Measurements from ENCODE around the gene FERMT2.

FERMT2 gene, protein sequence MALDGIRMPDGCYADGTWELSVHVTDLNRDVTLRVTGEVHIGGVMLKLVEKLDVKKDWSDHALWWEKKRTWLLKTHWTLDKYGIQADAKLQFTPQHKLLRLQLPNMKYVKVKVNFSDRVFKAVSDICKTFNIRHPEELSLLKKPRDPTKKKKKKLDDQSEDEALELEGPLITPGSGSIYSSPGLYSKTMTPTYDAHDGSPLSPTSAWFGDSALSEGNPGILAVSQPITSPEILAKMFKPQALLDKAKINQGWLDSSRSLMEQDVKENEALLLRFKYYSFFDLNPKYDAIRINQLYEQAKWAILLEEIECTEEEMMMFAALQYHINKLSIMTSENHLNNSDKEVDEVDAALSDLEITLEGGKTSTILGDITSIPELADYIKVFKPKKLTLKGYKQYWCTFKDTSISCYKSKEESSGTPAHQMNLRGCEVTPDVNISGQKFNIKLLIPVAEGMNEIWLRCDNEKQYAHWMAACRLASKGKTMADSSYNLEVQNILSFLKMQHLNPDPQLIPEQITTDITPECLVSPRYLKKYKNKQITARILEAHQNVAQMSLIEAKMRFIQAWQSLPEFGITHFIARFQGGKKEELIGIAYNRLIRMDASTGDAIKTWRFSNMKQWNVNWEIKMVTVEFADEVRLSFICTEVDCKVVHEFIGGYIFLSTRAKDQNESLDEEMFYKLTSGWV

DNA sequence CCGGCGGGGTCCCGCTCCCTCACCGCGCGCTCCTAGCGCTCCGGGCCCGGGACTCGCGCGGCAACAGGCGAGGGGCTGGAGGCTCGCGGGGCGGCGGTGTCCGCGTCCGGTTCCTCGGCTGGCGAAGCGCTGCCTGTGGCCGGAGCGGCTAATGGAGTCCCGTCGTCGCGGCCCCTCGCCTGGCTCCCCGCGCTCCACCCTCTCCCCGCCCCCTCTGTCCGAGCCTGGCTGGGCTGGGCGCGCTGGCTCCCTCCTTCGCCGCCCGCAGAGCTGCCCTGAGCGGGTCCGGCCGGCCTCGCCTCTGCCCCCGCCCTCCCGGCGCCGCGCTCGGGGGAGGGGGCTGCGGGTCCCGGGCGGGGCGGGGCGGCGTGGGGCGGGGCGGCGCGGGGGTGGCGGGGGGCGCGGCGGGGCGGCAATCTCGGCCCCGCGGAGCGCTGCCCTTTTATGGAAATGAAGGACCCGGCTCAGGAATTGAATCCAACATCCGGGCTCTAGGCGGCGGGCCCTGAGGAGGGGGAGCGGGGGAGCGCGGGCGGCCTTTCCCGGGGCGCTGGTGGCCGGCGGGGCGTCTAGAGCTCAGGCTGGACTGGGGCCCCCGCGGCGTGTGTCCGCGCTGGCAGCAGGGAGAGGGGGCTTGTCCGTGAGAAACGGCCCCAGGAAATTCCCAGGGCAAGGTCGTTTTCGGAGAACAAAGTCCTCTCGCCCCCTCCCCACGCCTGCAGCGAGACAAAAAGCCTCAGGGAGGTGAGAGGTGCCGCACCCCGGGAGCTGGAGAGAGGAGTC, at the start of gene FERMT2:
TSS of gene FERMT2 (minus strand) at position 153 of the 783 bp plus-strand sequence. CDS start 482 bp downstream, outside the sequence.
- peak; percentile 65 for DNase-seq (ENCODE audit: low read depth, low spot score)

- DNase-seq (ENCODE audit: low read depth, low spot score): no peak
These were observed 47.6 kb upstream of the FERMT2 start for GRCh38 chr14:52998376-52999015.

DNA sequence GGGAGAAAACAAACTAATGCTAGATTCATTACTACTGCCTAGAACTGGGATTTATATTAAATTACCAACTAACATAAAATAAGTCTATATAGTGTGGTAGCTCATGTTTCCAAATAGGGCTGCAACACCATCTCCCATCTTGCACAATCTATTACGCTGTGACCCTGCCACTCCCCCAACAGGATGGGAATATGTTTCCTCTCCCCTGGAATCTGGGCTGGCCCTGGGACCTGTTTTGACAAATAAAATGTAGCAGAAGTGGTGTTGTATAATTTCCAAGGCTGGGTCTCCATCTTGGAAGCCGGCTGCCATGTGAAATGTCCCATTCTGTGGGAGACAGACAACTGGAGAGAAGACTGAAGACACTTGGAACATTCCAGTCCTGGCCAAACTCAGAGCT, 45.6 kb upstream of the FERMT2 start:
- no peak for DNase-seq (ENCODE audit: low read depth, low spot score)

DNA sequence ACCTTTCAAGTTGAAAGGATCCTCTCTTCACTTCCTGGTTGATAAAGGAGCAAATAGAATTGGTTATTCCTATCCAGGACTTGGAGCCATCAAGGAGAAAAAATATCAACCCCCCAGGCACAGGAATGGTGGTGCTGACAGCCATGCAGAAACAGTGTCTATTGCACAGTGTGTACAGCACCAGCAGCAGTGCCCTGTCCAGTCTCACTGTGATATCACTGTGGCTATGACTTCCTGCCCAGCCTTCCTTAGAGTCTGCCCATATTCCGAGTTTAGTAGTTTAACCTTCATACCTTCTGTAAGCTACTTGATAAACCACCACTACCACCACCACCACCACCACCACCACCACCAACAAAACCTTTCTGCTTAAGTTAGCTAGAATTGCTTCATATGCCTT, 45.1 kb upstream of the FERMT2 start:
- no peak for DNase-seq (ENCODE audit: low read depth, low spot score)

DNA sequence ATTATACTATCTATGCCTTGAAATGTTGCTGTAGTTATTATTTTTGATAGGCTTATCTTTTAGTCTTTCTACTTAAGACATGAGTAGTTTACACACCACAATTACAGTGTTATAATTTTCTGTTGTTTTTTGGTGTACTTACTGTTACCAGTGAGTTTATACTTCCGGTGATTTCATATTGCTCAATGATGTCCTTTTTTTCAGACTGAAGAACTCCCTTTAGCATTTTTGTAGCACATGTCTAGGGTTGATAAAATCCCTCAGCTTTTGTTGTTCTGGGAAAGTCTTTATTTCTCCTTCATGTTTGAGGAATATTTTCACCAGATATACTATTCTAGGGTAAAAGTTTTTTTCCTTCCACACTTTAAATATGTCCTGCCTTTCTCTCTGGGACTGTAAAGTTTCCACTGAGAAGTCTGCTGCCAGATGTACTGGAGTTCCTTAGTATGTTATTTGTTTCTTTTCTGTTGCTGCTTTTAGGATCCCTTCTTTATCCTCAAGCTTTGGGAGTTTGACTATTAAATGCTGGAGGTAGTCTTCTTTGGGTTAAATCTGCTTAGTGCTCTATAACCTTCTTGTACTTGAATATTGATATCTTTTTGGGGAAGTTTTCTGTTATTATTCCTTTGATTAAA, 41.5 kb upstream of the FERMT2 start:
- DNase-seq (ENCODE audit: low read depth, low spot score): no peak

DNA sequence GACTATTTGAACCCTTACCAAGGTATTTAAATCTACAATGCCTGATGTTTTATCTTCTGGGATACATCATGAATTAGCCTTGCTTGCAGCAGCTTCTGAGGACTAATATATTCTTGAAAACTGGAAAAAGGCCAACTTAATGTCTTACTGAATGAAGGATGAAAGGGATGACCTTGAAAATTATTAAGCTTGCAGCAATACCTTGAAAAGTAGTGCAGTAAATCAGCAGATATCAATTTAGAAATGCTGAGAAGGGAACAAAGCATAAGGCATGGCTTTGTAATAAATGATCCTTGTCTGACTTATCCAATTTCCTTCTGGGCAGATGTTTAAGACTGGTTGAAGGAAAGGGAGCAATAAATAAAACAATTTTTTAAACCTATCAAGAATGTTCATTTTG, 37.3 kb upstream of the FERMT2 start:
- DNase-seq (ENCODE audit: low read depth, low spot score): no peak

GRCh38 chr14:52987514-52987913, 36.7 kb upstream of the FERMT2 start:
- DNase-seq (ENCODE audit: low read depth, low spot score): no peak

DNA sequence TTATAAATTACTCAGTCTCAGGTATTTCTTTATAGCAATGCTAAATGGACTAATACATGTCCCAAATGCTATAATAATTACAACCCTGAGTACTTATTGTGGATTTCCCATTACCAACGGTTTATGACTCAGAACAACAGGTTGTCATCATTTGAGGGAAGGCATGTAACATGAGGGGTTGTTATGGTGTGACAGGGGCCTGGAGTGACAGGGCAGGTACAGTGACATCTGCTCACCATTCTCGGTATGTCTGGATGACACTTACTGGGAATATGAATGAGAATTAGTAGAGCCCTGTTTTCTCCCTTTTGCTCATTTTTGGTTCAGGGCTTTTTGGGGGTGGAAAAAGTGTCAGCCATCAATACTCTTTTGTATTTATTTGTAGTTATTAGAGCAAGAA, 36.2 kb upstream of the FERMT2 start:
- DNase-seq (ENCODE audit: low read depth, low spot score): no peak

DNA sequence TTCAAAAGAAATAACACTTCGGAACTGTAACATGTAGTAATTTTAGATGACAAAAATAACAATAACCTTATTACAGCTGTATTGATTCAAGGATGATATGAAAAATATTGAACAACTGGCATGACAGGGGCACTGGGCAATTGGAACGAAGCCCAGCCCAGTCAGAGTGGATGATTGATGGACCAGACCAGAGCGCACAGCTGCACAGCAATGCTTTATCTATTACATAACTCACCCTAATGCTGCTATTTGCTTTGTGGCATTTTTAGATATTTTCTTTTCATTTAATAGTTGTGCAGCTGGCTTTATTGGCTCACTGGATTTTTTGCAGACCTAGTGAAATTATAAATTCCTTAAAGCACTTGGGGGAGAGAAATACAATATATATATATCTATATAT, 26.9 kb upstream of the FERMT2 start:
- no peak for DNase-seq (ENCODE audit: low read depth, low spot score)

DNA sequence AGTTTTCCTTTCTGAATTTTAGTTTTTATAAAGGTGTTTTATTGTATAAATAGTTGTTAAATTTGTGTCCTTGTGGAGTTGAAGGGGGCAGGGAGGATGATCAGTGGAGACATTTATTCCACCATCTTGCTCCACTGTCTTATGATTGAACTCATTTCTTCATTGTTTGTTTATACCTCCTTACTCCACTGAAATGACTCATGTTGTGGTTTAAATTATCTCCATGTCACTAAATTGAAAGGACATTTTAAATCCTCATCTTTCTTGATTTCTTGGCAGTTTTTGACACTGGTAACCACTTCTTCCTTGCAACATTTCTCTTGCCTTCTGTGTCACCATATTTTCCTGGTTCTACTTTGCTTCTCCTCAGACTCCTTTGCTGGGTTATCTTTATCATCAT, 23.6 kb upstream of the FERMT2 start:
- DNase-seq (ENCODE audit: low read depth, low spot score): no peak

DNA sequence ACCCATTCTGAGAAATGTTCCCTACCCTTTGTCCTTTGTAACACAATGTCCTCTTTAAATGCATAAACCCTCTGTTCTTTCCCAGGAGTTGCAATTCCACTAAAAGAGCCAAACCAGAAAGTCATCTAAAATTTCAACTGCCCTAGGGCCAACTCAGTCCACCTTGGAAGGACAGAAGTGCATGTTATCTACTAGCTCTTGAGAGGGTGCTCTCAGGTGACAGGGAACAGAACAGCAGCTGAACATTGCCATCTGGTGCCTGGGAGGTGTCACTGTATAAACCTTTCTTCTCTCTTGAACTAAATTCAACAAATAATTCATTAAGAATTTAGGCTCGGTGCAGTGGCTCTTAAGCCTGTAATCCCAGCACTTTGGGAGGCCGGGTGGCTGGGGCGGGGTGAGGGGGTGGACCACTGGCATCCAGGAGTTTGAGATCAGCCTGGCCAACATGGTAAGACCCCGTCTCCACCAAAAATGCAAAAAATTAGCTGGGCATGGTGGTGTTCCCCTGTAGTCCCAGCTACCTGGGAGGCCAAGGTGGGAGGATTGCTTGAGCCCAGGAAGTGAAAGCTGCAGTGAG, 10.3 kb upstream of the FERMT2 start:
- no peak for DNase-seq (ENCODE audit: low read depth, low spot score)

- DNase-seq (ENCODE audit: low read depth, low spot score): no peak
These were observed 9.8 kb upstream of the FERMT2 start for GRCh38 chr14:52960627-52961026.

GRCh38 chr14:52954346-52955214, 3.7 kb upstream of the FERMT2 start:
- no peak for DNase-seq (ENCODE audit: low read depth, low spot score)

DNA sequence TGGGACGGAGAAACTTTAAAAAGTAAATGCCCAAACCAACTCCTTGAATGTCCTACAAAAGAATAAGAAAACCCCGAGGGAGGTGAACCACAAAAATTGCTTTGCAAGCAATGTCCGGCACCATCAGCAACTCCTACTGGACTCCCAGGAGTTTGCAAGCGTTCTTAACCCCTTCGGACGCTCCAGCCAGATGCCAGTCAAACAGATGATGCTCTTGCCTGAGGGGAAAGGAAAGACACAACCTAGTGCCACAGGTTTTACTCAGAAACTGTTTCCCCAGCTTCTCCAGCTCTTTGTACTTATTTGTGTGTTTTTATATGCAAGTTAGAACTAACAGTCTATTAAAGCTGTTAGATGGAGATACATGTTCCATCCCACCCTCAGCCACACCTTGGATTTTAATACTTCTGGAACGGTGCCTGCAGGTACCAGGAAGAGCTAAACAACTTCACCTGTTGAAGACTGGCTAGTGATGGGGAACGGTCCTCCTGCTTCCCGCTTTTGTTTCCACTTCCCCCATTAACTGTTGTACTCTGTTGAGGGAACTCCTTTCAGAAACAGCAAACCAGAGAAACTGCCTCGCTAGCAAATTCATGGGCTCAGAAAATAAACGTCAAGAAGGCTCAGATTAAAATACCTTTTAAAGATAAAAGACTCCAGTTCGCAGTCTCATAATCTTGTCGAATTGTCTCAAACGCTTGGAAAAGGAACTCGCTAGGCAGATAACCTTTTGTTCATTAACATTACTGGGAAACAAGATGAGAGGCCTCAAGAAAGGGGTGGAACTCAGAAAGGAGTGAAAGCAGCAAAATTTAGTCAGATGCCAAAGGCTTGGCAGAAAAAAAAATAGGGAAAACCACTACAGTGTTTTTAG, 1.1 kb upstream of the FERMT2 start:
- peak; percentile 72 for DNase-seq (ENCODE audit: low read depth, low spot score)

GRCh38 chr14:52950410-52950897, 396 bp downstream of the FERMT2 start:
- DNase-seq (ENCODE audit: low read depth, low spot score): no peak

GRCh38 chr14:52949711-52950409, 990 bp downstream of the FERMT2 start:
- DNase-seq (ENCODE audit: low read depth, low spot score): no peak

- DNase-seq (ENCODE audit: low read depth, low spot score): no peak
These were observed 1.6 kb downstream of the FERMT2 start for GRCh38 chr14:52949249-52949648.

- DNase-seq (ENCODE audit: low read depth, low spot score): no peak
These were observed 2.0 kb downstream of the FERMT2 start for GRCh38 chr14:52948836-52949235.

All from smooth muscle cell of the brain vasculature (primary cell).